Measurements from ENCODE around the gene MAGEH1.
"Not testable (repeated sequence)": the region's sequence is repeated elsewhere in the genome, so short reads cannot be mapped to it uniquely, and the experiment has no call there.

Gene MAGEH1

GRCh38 chrX:55451990-55452832, at the start of gene MAGEH1:
Gene MAGEH1, plus strand, starts transcription at chrX:55452127. Its CDS starts 248 bp downstream, at chrX:55452375.
- DNase-seq = peak; percentile 73 to 83

GRCh38 chrX:55427079-55427478, 24.8 kb upstream of the MAGEH1 start:
- DNase-seq = peak in 1 of 2 experiments; percentile 19

GRCh38 chrX:55443468-55443867, 8.5 kb upstream of the MAGEH1 start:
- not testable (repeated sequence) for DNase-seq

GRCh38 chrX:55450259-55450658, 1.7 kb upstream of the MAGEH1 start:
- no peak for DNase-seq

GRCh38 chrX:55451141-55451540, 786 bp upstream of the MAGEH1 start:
- no peak for DNase-seq

- DNase-seq = no peak
These were observed 319 bp upstream of the MAGEH1 start for GRCh38 chrX:55451626-55451989.

- DNase-seq = no peak
These were observed 852 bp downstream of the MAGEH1 start for GRCh38 chrX:55452833-55453124.

GRCh38 chrX:55455708-55456107, 3.8 kb downstream of the MAGEH1 start:
- DNase-seq = not testable (repeated sequence)

- DNase-seq = not testable (repeated sequence)
These were observed 7.5 kb downstream of the MAGEH1 start for GRCh38 chrX:55459426-55459825.

GRCh38 chrX:55459926-55460325, 8.0 kb downstream of the MAGEH1 start:
- DNase-seq = not testable (repeated sequence)

- DNase-seq = not testable (repeated sequence)
These were observed 12.1 kb downstream of the MAGEH1 start for GRCh38 chrX:55464050-55464449.

GRCh38 chrX:55465108-55465507, 13.2 kb downstream of the MAGEH1 start:
- DNase-seq = not testable (repeated sequence)

GRCh38 chrX:55465791-55466190, 13.9 kb downstream of the MAGEH1 start:
- not testable (repeated sequence) for DNase-seq

- DNase-seq = not testable (repeated sequence)
These were observed 28.0 kb downstream of the MAGEH1 start for GRCh38 chrX:55479956-55480355.

GRCh38 chrX:55480390-55481062, 28.6 kb downstream of the MAGEH1 start:
- DNase-seq = no peak

- no peak for DNase-seq
These were observed 33.0 kb downstream of the MAGEH1 start for GRCh38 chrX:55484948-55485347.

- DNase-seq = no peak
These were observed 34.8 kb downstream of the MAGEH1 start for GRCh38 chrX:55486736-55487135.

GRCh38 chrX:55487143-55487542, 35.2 kb downstream of the MAGEH1 start:
- peak in 1 of 2 experiments; percentile 8 for DNase-seq

- no peak for DNase-seq
These were observed 36.2 kb downstream of the MAGEH1 start for GRCh38 chrX:55488006-55488592.

GRCh38 chrX:55488593-55489313, 36.8 kb downstream of the MAGEH1 start:
- peak; percentile 67 to 70 for DNase-seq

GRCh38 chrX:55489314-55490009, 37.5 kb downstream of the MAGEH1 start, which contains the start of gene USP51:
Gene USP51, minus strand, starts transcription at chrX:55489848. Its CDS starts 909 bp downstream, at chrX:55488939.
- peak; percentile 27 to 32 for DNase-seq

GRCh38 chrX:55490121-55490520, 38.2 kb downstream of the MAGEH1 start:
- no peak for DNase-seq

Data from activated T-cell treated with anti-CD3 and anti-CD28 coated beads, Interleukin-2, amount 50 U/mL, for 48 hours (primary cell).